ENCODE results near the gene TSKS. TPM values are rescaled to one million over a fixed set of nuclear protein-coding genes. Genes with fewer than 3 reads are reported as not detected.

TSKS gene
- total RNA-seq, 1 experiment from 2014 or later = 0.76 TPM

- Histone ChIP-seq H3K9me2 (ENCODE audit: insufficient read depth) (no peaks in the 10 kb centered on the region), H4K20me1 (ENCODE audit: insufficient read depth) (no peaks in the 10 kb centered on the region), H3K4me3 (replicated peaks in 1 of 2; ENCODE audit: low read depth in 1 of 2, low read length in 2 of 2) (no peak overlapping the region), H3K27me3 (ENCODE audit: insufficient read depth, low read length) (no peaks in the 10 kb centered on the region), H3K4me2 (ENCODE audit: low read length) (no peak overlapping the region), H3K4me1 (ENCODE audit: control insufficient read depth in 1 of 2, insufficient read depth in 2 of 2, low read length in 2 of 2) (peaks cover 12 to 33% of the 10 kb centered on the region in 2 experiments; a peak in 3 of 4 replicates), H3K9ac (ENCODE audit: low read length) (no peak overlapping the region), H3K27ac (ENCODE audit: low read depth, low read length) (no peak overlapping the region), H3K79me2 (ENCODE audit: insufficient read depth, low read length) (no peaks in the 10 kb centered on the region), H3K36me3 (ENCODE audit: control insufficient read depth in 1 of 2, insufficient read depth in 2 of 2, low read length in 2 of 2) (no peaks in the 10 kb centered on the region), H2AFZ (ENCODE audit: low read depth, low read length, poor library complexity, severe bottlenecking) (no peak overlapping the region), H3K9me3 (ENCODE audit: control insufficient read depth in 1 of 2, insufficient read depth in 1 of 2, low read depth in 1 of 2, low read length in 2 of 2) (0 out of 4 replicates have a peak, but pooled peaks cover 0 to under 1% of the 10 kb centered on the region in 2 experiments)
- ChIA-PET RAD21 (ENCODE audit: low non-redundant PET in 1 of 2, low total read pairs in 2 of 2, uncharacterized antibody in 2 of 2, unreplicated experiment in 2 of 2) (no interaction called here), POLR2A (no interaction called here), CTCF (no interaction called here)
- no TSS peak for BruUV-seq (replicated peaks)
- intact Hi-C loops (cut with micrococcal nuclease) = no loop called here
- ATAC-seq = no peak
- no peak for DNase-seq (ENCODE audit: low read depth, low spot score)
- TF ChIP-seq ZFX (IDR thresholded peaks at IDR 0.05) = no peak
- TF ChIP-seq ATF3 (IDR thresholded peaks at IDR 0.05) = no peak
- no peak for TF ChIP-seq SP1 (IDR thresholded peaks at IDR 0.05; ENCODE audit: low read depth)
- no peak for TF ChIP-seq MAX (IDR thresholded peaks at IDR 0.05)
- no peak for TF ChIP-seq CTCF (IDR thresholded peaks at IDR 0.05 in 2 of 3, conservative IDR thresholded peaks at IDR 0.05 in 1 of 3; ENCODE audit: borderline replicate concordance in 1 of 3, insufficient read depth in 1 of 3, low read depth in 2 of 3, low read length in 2 of 3)
- no peak for TF ChIP-seq RAD21 (IDR thresholded peaks at IDR 0.05; ENCODE audit: low read depth)
- TF ChIP-seq SRF (IDR thresholded peaks at IDR 0.05; ENCODE audit: low read depth) = no peak
These were observed 1.9 kb downstream of the TSKS start for GRCh38 chr19:49761249-49761624.

- Histone ChIP-seq H3K36me3 (ENCODE audit: control insufficient read depth in 1 of 2, insufficient read depth in 2 of 2, low read length in 2 of 2) (no peaks in the 10 kb centered on the region), H3K9ac (ENCODE audit: low read length) (no peak overlapping the region), H3K9me2 (ENCODE audit: insufficient read depth) (no peaks in the 10 kb centered on the region), H3K27ac (ENCODE audit: low read depth, low read length) (no peak overlapping the region), H3K27me3 (ENCODE audit: insufficient read depth, low read length) (no peaks in the 10 kb centered on the region), H3K4me1 (ENCODE audit: control insufficient read depth in 1 of 2, insufficient read depth in 2 of 2, low read length in 2 of 2) (peaks cover 0 to 14% of the 10 kb centered on the region in 2 experiments; a peak in 1 of 4 replicates), H3K4me2 (ENCODE audit: low read length) (no peak overlapping the region), H4K20me1 (ENCODE audit: insufficient read depth) (no peaks in the 10 kb centered on the region), H3K9me3 (ENCODE audit: control insufficient read depth in 1 of 2, insufficient read depth in 1 of 2, low read depth in 1 of 2, low read length in 2 of 2) (peaks cover 6 to 11% of the 10 kb centered on the region in 2 experiments; a peak in 2 of 4 replicates), H2AFZ (ENCODE audit: low read depth, low read length, poor library complexity, severe bottlenecking) (no peak overlapping the region), H3K79me2 (ENCODE audit: insufficient read depth, low read length) (no peaks in the 10 kb centered on the region), H3K4me3 (replicated peaks in 1 of 2; ENCODE audit: low read depth in 1 of 2, low read length in 2 of 2) (no peak overlapping the region)
- ChIA-PET RAD21 (ENCODE audit: low non-redundant PET in 1 of 2, low total read pairs in 2 of 2, uncharacterized antibody in 2 of 2, unreplicated experiment in 2 of 2) (no interaction called here), POLR2A (no interaction called here), CTCF (no interaction called here)
- no peak for ATAC-seq
- intact Hi-C loops (cut with micrococcal nuclease) = no loop called here
- no TSS peak for BruUV-seq (replicated peaks)
- DNase-seq (ENCODE audit: low read depth, low spot score) = no peak
- TF ChIP-seq RAD21 (IDR thresholded peaks at IDR 0.05; ENCODE audit: low read depth) (no peak), POLR2AphosphoS5 (IDR thresholded peaks at IDR 0.05; ENCODE audit: low read depth, low read length) (no peak), REST (IDR thresholded peaks at IDR 0.05; ENCODE audit: low read depth) (no peak), ATF3 (IDR thresholded peaks at IDR 0.05) (no peak), TCF7L2 (IDR thresholded peaks at IDR 0.05; ENCODE audit: borderline replicate concordance, extremely low read depth, insufficient read depth, insufficient read length) (no peak), MAX (IDR thresholded peaks at IDR 0.05) (no peak), SRF (IDR thresholded peaks at IDR 0.05; ENCODE audit: low read depth) (no peak), SIN3A (IDR thresholded peaks at IDR 0.05; ENCODE audit: low read depth) (no peak), ZNF274 (IDR thresholded peaks at IDR 0.05; ENCODE audit: low read depth, low read length) (no peak), YY1 (IDR thresholded peaks at IDR 0.05; ENCODE audit: extremely low read depth, insufficient replicate concordance, low read depth, low read length) (no peak), SP1 (IDR thresholded peaks at IDR 0.05; ENCODE audit: low read depth) (no peak)
These were observed 4.8 kb downstream of the TSKS start for GRCh38 chr19:49758292-49758691.
